Measurements from ENCODE around the gene FOXE3. TPM values are rescaled to one million over a fixed set of nuclear protein-coding genes. Genes with fewer than 3 reads are reported as not detected.

Gene FOXE3
- total RNA-seq, 1 experiment from 2014 or later = 0.28 TPM

DNA sequence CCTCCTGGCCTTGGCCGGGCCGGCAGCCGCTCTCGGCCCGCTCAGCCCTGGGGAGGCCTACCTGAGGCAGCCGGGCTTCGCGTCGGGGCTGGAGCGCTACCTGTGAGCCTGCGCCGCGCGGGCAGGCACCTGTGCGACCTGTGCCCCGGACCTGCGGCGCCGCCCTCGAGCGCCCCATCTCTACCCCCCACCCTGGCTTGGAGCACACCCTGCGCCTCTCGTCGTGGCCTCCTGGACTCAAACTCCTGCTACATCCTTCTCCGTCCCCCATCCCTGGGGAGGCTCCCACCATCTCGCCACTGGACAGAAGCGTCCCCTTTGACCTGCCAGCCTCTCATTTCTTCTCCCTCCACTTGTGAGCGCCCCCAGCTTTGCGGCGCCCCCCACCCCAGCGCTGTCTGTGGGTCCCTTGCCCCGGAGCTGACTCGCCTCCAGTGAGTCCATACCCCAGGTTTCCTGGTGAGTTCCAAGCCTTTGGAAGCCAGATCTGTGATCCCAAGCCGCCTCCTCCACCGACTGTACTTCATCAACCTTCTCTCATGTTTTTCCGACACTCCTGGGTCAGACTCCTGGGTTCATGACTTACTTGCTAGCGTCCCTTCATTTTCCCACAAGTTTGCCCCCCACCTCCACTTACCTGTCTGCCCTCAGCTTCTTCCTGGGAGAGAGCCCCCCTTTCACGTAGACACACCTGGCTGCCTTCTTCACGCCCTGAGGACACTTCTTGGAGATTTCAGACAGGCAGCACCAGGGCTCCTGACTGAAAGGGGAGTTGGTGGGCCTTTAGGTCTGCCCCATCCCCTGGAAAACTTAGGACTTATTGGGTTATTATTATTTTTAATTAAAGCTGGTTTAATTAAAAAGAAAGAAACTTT, 1.3 kb downstream of the FOXE3 start:
- DNase-seq = no peak
- ChIA-PET POLR2A (ENCODE audit: unreplicated experiment) (no interaction called here), CTCF (no interaction called here)
- Histone ChIP-seq H3K27me3 (ENCODE audit: insufficient read depth, low read depth) (no peaks in the 10 kb centered on the region), H3K4me2 (no peak overlapping the region), H3K4me1 (replicated peaks; ENCODE audit: insufficient read depth) (no peaks in the 10 kb centered on the region), H3K27ac (no peak overlapping the region), H3K9me3 (ENCODE audit: insufficient read depth, low read depth) (no peaks in the 10 kb centered on the region), H3K79me2 (ENCODE audit: low read depth) (no peaks in the 10 kb centered on the region), H4K20me1 (ENCODE audit: insufficient read depth) (no peaks in the 10 kb centered on the region), H3K9me2 (ENCODE audit: insufficient read depth) (no peaks in the 10 kb centered on the region), H3K36me3 (ENCODE audit: low read depth) (no peaks in the 10 kb centered on the region), H3F3A (ENCODE audit: insufficient read depth, low read depth) (no peaks in the 10 kb centered on the region), H2AFZ (no peak overlapping the region), H3K4me3 (no peak overlapping the region)
- intact Hi-C loops (cut with micrococcal nuclease; ENCODE audit: unreplicated experiment) = no loop called here
- no TSS peak for BruUV-seq (replicated peaks)
- TF ChIP-seq CTCF (conservative IDR thresholded peaks at IDR 0.05) (no peak), EZH2 (IDR thresholded peaks at IDR 0.05; ENCODE audit: low read depth) (no peak)

- intact Hi-C loops (cut with micrococcal nuclease; ENCODE audit: unreplicated experiment) = no loop called here
- Histone ChIP-seq H3F3A (ENCODE audit: insufficient read depth, low read depth) (no peaks in the 10 kb centered on the region), H4K20me1 (ENCODE audit: insufficient read depth) (no peaks in the 10 kb centered on the region), H3K9me3 (ENCODE audit: insufficient read depth, low read depth) (no peaks in the 10 kb centered on the region), H2AFZ (no peak overlapping the region), H3K4me2 (no peak overlapping the region), H3K27ac (no peak overlapping the region), H3K79me2 (ENCODE audit: low read depth) (no peaks in the 10 kb centered on the region), H3K4me1 (replicated peaks; ENCODE audit: insufficient read depth) (no peaks in the 10 kb centered on the region), H3K27me3 (ENCODE audit: insufficient read depth, low read depth) (no peaks in the 10 kb centered on the region), H3K4me3 (no peak overlapping the region), H3K36me3 (ENCODE audit: low read depth) (no peaks in the 10 kb centered on the region), H3K9me2 (ENCODE audit: insufficient read depth) (no peaks in the 10 kb centered on the region)
- TF ChIP-seq EZH2 (IDR thresholded peaks at IDR 0.05; ENCODE audit: low read depth) (no peak), CTCF (conservative IDR thresholded peaks at IDR 0.05) (no peak)
- CTCF ChIA-PET = no interaction called here
- POLR2A ChIA-PET (ENCODE audit: unreplicated experiment) = no interaction called here
- DNase-seq = no peak
- no TSS peak for BruUV-seq (replicated peaks)
Measured at GRCh38 chr1:47418122-47418521, 2.0 kb downstream of the FOXE3 start.

DNA sequence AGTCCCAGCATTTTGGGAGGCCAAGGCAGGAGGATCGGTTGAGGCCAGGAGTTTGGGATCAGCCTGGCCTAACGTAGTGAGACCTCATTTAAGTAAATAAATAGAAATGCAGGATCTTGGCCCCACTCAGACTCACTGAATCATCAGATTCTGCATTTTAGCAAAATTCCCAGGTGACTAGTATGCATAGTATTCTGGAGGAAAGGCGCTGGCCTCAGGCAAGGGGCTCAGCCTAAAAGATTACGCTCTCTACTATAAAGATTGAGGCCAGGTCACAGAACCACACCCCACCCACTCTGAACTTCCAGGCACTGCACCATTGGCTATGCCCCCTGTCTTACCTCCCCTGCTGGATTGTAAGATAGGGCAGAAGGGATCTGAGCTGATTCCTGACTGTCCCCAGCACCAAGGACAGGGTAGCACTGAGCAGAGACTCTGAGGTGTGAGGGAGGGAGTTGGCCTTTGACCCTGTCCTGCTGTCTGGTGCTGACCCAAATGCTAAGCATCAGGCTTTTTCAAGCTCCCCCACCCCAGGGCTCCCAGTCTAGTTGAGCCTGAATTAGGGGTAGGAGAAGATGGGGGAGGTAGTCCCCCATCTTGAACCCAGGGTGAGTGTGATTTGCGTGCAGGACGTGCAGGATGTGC, 2.7 kb downstream of the FOXE3 start:
- BruUV-seq (replicated peaks) = no TSS peak
- Histone ChIP-seq H3K27me3 (ENCODE audit: insufficient read depth, low read depth) (no peaks in the 10 kb centered on the region), H3K4me3 (no peak overlapping the region), H3K4me1 (replicated peaks; ENCODE audit: insufficient read depth) (no peaks in the 10 kb centered on the region), H3F3A (ENCODE audit: insufficient read depth, low read depth) (no peaks in the 10 kb centered on the region), H3K9me2 (ENCODE audit: insufficient read depth) (no peaks in the 10 kb centered on the region), H4K20me1 (ENCODE audit: insufficient read depth) (no peaks in the 10 kb centered on the region; the same call in 1 of the 2 replicates), H3K4me2 (no peak overlapping the region), H2AFZ (no peak overlapping the region), H3K9me3 (ENCODE audit: insufficient read depth, low read depth) (no peaks in the 10 kb centered on the region), H3K36me3 (ENCODE audit: low read depth) (no peaks in the 10 kb centered on the region), H3K79me2 (ENCODE audit: low read depth) (no peaks in the 10 kb centered on the region), H3K27ac (no peak overlapping the region)
- intact Hi-C loops (cut with micrococcal nuclease; ENCODE audit: unreplicated experiment) = no loop called here
- no peak for TF ChIP-seq CTCF (conservative IDR thresholded peaks at IDR 0.05)
- no peak for TF ChIP-seq EZH2 (IDR thresholded peaks at IDR 0.05; ENCODE audit: low read depth)
- CTCF ChIA-PET = interaction anchor here (0.6 to 0.7 kb wide), 2 partner anchors 40 to 44 kb away, joined by 3 read pairs; no protein-coding TSS in a partner anchor
- DNase-seq = no peak
- POLR2A ChIA-PET (ENCODE audit: unreplicated experiment) = no interaction called here

Data from PC-9 (cell line).